DOHH2 (cell line): ENCODE measurements around the gene XRCC5.

ENCODE experiments used
- EZH2phosphoT487 ChIP-seq: fragments of 200-600 bp; sonication (generic); IDR thresholded peaks from 2 replicates; pipeline ENCODE4 v1.6.1; 2017; ENCODE audit warnings: borderline replicate concordance, mild to moderate bottlenecking, antibody characterized with exemption, low read length, moderate library complexity, mixed read lengths
- TF ChIP-seq, protein P1 (sequence below): fragments of 200-600 bp; sonication (generic); IDR thresholded peaks from one replicate; pipeline ENCODE4 v1.5.1; 2014; ENCODE audit warnings: antibody characterized with exemption, mild to moderate bottlenecking, low read depth, low read length; ENCODE audit not compliant: poor library complexity, severe bottlenecking

DNA sequence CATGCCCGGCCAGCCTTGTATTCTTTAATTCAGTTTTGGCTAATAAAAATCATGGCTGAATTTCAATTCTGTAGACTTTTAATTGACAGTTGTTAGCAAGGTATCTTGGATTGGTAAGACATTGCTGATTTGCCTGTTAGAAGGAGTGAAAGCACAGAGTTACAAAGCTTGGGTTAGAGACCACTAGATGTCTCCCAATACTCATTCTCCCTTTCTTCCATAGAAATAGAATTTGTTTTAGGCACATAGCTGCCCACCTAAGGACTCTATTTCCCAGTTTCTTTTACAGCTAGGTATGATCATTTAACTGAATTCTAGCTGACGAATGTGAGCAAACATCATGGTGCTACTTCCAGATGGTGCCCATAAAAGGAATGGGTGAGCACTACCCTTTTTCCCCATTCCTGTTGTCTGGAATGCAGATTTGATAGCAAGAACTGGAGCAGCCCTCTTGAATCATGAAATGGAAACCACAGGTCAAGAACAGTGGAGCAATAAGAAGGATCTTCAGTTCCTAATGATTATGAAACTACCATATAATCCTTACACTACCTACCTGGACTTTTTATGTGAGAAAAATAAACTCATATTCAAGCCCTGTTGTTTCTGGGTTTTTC, 45.0 kb upstream of the XRCC5 start:
- TF ChIP-seq, protein P1, sequence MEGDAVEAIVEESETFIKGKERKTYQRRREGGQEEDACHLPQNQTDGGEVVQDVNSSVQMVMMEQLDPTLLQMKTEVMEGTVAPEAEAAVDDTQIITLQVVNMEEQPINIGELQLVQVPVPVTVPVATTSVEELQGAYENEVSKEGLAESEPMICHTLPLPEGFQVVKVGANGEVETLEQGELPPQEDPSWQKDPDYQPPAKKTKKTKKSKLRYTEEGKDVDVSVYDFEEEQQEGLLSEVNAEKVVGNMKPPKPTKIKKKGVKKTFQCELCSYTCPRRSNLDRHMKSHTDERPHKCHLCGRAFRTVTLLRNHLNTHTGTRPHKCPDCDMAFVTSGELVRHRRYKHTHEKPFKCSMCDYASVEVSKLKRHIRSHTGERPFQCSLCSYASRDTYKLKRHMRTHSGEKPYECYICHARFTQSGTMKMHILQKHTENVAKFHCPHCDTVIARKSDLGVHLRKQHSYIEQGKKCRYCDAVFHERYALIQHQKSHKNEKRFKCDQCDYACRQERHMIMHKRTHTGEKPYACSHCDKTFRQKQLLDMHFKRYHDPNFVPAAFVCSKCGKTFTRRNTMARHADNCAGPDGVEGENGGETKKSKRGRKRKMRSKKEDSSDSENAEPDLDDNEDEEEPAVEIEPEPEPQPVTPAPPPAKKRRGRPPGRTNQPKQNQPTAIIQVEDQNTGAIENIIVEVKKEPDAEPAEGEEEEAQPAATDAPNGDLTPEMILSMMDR: no peak
- TF ChIP-seq EZH2phosphoT487: no peak
